ENCODE measurements around the gene ZFYVE28. TPM values are rescaled to one million over a fixed set of nuclear protein-coding genes. Genes with fewer than 3 reads are reported as not detected.

Gene ZFYVE28
- total and polyA plus RNA-seq, 2 of the 8 experiments (the other 6 are each of a cell fraction or from before 2014, with no cell fraction given), result 1.7 to 4.9 TPM

GRCh38 chr4:2245787-2246275 lies 172.6 kb downstream of the ZFYVE28 start (continued):
- TF ChIP-seq KDM1A (IDR thresholded peaks at IDR 0.05; ENCODE audit: borderline replicate concordance, low read length) (no peak), RAD21 (IDR thresholded peaks at IDR 0.05 in 1 of 2, conservative IDR thresholded peaks at IDR 0.05 in 1 of 2; ENCODE audit: low read depth in 2 of 2, low read length in 2 of 2) (no peak)

Data from H1 (cell line).